ENCODE measurements around the gene ASH1L.

ASH1L gene

GRCh38 chr1:155300553-155301329, 261.9 kb downstream of the ASH1L start:
- H3K4me3 ChIP-seq (replicated peaks; ENCODE audit: low read depth, low read length): no peak overlapping the region
- no peak for DNase-seq (ENCODE audit: low read depth)
- TF ChIP-seq, protein P1, sequence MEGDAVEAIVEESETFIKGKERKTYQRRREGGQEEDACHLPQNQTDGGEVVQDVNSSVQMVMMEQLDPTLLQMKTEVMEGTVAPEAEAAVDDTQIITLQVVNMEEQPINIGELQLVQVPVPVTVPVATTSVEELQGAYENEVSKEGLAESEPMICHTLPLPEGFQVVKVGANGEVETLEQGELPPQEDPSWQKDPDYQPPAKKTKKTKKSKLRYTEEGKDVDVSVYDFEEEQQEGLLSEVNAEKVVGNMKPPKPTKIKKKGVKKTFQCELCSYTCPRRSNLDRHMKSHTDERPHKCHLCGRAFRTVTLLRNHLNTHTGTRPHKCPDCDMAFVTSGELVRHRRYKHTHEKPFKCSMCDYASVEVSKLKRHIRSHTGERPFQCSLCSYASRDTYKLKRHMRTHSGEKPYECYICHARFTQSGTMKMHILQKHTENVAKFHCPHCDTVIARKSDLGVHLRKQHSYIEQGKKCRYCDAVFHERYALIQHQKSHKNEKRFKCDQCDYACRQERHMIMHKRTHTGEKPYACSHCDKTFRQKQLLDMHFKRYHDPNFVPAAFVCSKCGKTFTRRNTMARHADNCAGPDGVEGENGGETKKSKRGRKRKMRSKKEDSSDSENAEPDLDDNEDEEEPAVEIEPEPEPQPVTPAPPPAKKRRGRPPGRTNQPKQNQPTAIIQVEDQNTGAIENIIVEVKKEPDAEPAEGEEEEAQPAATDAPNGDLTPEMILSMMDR (IDR thresholded peaks at IDR 0.05; ENCODE audit: low read length, missing control alignments): no peak

- no peak overlapping the region for H3K4me3 ChIP-seq (replicated peaks; ENCODE audit: low read depth, low read length)
- no peak for DNase-seq (ENCODE audit: low read depth)
- TF ChIP-seq, protein P1 (IDR thresholded peaks at IDR 0.05; ENCODE audit: low read length, missing control alignments): no peak
These were observed 262.6 kb downstream of the ASH1L start for GRCh38 chr1:155300024-155300423.

DNA sequence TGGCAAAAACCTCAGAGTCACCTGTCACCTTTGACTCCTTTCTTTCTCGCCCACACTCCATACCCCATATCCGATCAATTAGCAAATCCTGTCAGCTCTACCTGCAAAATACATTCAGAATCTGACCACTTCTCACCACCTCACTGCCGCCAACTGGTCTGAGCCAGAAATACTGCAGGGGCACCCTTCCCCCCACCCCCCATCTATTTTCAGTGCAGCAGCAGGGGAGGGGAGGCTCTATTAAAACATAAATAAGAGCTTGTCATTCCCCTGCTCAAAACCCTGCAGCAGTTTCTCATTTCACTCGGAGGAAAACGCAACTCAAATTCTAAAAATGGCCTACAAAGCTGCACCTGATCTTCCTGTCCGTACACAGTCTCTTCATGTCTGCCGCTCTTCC, 265.2 kb downstream of the ASH1L start:
- H3K4me3 ChIP-seq (replicated peaks; ENCODE audit: low read depth, low read length): no peak overlapping the region
- TF ChIP-seq, protein P1 (IDR thresholded peaks at IDR 0.05; ENCODE audit: low read length, missing control alignments): no peak
- DNase-seq (ENCODE audit: low read depth): no peak

- TF ChIP-seq, protein P1 (IDR thresholded peaks at IDR 0.05; ENCODE audit: low read length, missing control alignments): no peak
- no peak overlapping the region for H3K4me3 ChIP-seq (replicated peaks; ENCODE audit: low read depth, low read length)
- no peak for DNase-seq (ENCODE audit: low read depth)
These were observed 265.9 kb downstream of the ASH1L start for GRCh38 chr1:155296661-155297060.

GRCh38 chr1:155295942-155296267, 266.7 kb downstream of the ASH1L start:
- DNase-seq (ENCODE audit: low read depth): no peak
- TF ChIP-seq, protein P1 (IDR thresholded peaks at IDR 0.05; ENCODE audit: low read length, missing control alignments): no peak
- no peak overlapping the region for H3K4me3 ChIP-seq (replicated peaks; ENCODE audit: low read depth, low read length)

DNA sequence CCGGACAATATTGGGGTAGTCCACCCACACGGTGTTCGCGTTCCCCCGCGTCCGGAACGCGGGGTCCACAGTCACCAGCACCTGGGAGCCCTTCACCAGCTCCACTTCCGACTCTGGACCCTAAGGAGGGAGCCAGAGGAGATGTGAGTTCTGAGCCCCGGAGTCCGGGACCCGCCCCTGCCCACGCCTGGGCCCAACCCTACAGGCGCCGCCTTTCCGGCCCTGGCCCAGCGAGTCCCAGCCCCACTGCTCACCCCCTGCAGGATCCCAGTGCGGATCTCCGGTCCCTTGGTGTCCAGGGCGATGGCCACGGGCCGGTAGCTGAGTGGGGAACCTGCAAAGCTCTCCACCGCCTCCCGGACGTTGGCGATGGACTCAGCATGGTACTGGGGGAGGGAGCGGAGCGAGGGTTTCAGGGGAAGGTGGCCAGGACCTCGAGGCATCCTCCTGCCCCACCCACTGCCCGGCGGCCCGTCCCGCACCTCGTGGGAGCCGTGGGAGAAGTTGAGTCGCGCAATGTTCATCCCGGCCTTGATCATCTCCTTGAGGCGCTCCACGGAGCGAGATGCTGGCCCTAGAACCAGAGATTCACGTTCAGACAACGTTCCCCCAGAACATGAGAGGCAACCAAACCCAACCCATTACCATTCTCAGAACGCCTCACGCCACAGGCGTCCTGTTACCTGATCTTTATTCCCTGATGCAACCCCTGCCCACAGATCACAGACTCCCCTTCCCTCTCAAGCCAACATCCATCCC, 267.2 kb downstream of the ASH1L start:
- H3K4me3 ChIP-seq (replicated peaks; ENCODE audit: low read depth, low read length): no peak overlapping the region
- TF ChIP-seq, protein P1 (IDR thresholded peaks at IDR 0.05; ENCODE audit: low read length, missing control alignments): no peak
- DNase-seq (ENCODE audit: low read depth): no peak
